SK-N-SH (cell line): Measurements from ENCODE around the gene ANKRD11. TPM values are rescaled to one million over a fixed set of nuclear protein-coding genes. Genes with fewer than 3 reads are reported as not detected.

Experiments
- CTCF ChIA-PET: fragments of 300-600, 350-600 bp; formaldehyde crosslinking; extraction: SDS; loops from one replicate; lab custom pipeline; 2021; lab: Yijun Ruan, JAX
- POLR2A ChIA-PET: fragments of 350-600 bp; sonication (Branson Sonifier 250); formaldehyde crosslinking; extraction: SDS; loops from one replicate; lab custom pipeline; 2020; ENCODE audit warnings: antibody characterized with exemption, inconsistent platforms; lab: Yijun Ruan, JAX
- DNase-seq: peaks from one replicate; pipeline ENCODE4 v3.0.0; 2012
- H2AFZ ChIP-seq: fragments of 200-600 bp; sonication (generic); 2 replicates; pipeline ENCODE4 v1.8.1; 2016; ENCODE audit warnings: antibody characterized with exemption, mild to moderate bottlenecking, low read depth
- H3F3A ChIP-seq: fragments of 200-600 bp; sonication (generic); replicated peaks from 2 replicates; pipeline ENCODE3; 2016; ENCODE audit warnings: antibody characterized with exemption, mild to moderate bottlenecking; ENCODE audit not compliant: insufficient read depth
- H3K27ac ChIP-seq, 2 experiments: fragments of 200-500 bp in 1 of 2; fragments of 200-600 bp in 1 of 2; sonication (Bioruptor generic) in 1 of 2; sonication (generic), shearing (Covaris generic) in 1 of 2; 2 replicates each; pipeline versions ENCODE4 v1.5.1 to v1.6.1; 2014 to 2016; ENCODE audit warnings: low read depth in 2 of 2, inconsistent platforms in 1 of 2, low read length in 1 of 2, mild to moderate bottlenecking in 1 of 2, mixed read lengths in 1 of 2
- H3K27me3 ChIP-seq: fragments of 200-600 bp; sonication (generic), shearing (Covaris generic); 2 replicates; pipeline ENCODE4 v1.6.1; 2016; ENCODE audit warnings: mixed run types; ENCODE audit not compliant: insufficient read depth
- H3K36me3 ChIP-seq, 2 experiments: fragments of 200-500 bp in 1 of 2; fragments of 200-600 bp in 1 of 2; sonication (Bioruptor generic) in 1 of 2; sonication (generic) in 1 of 2; replicated peaks in 1 of 2; 2 replicates each; pipeline versions ENCODE3 to v1.5.1; 2014 to 2016; ENCODE audit warnings: low read length in 1 of 2, mild to moderate bottlenecking in 1 of 2; ENCODE audit not compliant: insufficient read depth in 2 of 2, control insufficient read depth in 1 of 2
- H3K4me1 ChIP-seq, 2 experiments: fragments of 200-500 bp in 1 of 2; fragments of 200-600 bp in 1 of 2; sonication (Bioruptor generic) in 1 of 2; sonication (generic), shearing (Covaris generic) in 1 of 2; 2 replicates each; pipeline versions ENCODE4 v1.5.1 to v1.6.1; 2014 to 2016; ENCODE audit warnings: low read depth in 1 of 2, low read length in 1 of 2, mixed run types in 1 of 2; ENCODE audit not compliant: insufficient read depth in 2 of 2, control insufficient read depth in 1 of 2
- H3K4me2 ChIP-seq: fragments of 200-600 bp; sonication (generic), shearing (Covaris generic); 2 replicates; pipeline ENCODE4 v1.6.1; 2017; ENCODE audit warnings: mixed run types
- H3K4me3 ChIP-seq, 2 experiments: fragments of 200-500 bp in 1 of 2; fragments of 200-600 bp in 1 of 2; sonication (Bioruptor generic) in 1 of 2; sonication (generic), shearing (Covaris generic) in 1 of 2; 2 replicates each; pipeline versions ENCODE4 v1.5.1 to v1.8.1; 2014 to 2016; ENCODE audit warnings: low read depth in 2 of 2, inconsistent platforms in 1 of 2, low read length in 1 of 2, mild to moderate bottlenecking in 1 of 2, mixed read lengths in 1 of 2, moderate library complexity in 1 of 2
- H3K79me2 ChIP-seq: fragments of 200-600 bp; sonication (generic); 2 replicates; pipeline ENCODE4 v1.8.1; 2017; ENCODE audit warnings: mild to moderate bottlenecking; ENCODE audit not compliant: insufficient read depth
- H3K9ac ChIP-seq: fragments of 200-600 bp; sonication (generic); 2 replicates; pipeline ENCODE4 v1.6.1; 2017; ENCODE audit warnings: mixed run types
- H3K9me2 ChIP-seq: fragments of 200-600 bp; sonication (generic); 2 replicates; pipeline ENCODE4 v1.6.1; 2017; ENCODE audit warnings: mixed run types
- H3K9me3 ChIP-seq: fragments of 200-600 bp; sonication (generic); 2 replicates; pipeline ENCODE4 v1.6.1; 2017; ENCODE audit warnings: mixed run types, mild to moderate bottlenecking, moderate library complexity
- H4K20me1 ChIP-seq: fragments of 200-600 bp; sonication (generic); 2 replicates; pipeline ENCODE4 v1.6.1; 2017; ENCODE audit warnings: mild to moderate bottlenecking, mixed run types; ENCODE audit not compliant: insufficient read depth
- ELF1 ChIP-seq: IDR thresholded peaks from 2 replicates; pipeline ENCODE4 v1.4.0; 2012
- EP300 ChIP-seq, 2 experiments: IDR thresholded peaks; 2 replicates each; pipeline versions ENCODE4 v1.4.0 to v1.6.1; 2012; ENCODE audit warnings: borderline replicate concordance in 1 of 2, low read depth in 1 of 2, low read length in 1 of 2
- EZH2phosphoT487 ChIP-seq: fragments of 200-600 bp; sonication (generic); IDR thresholded peaks from 2 replicates; pipeline ENCODE4 v1.6.1; 2017; ENCODE audit warnings: low read depth, mixed run types, mild to moderate bottlenecking, antibody characterized with exemption, moderate library complexity, borderline replicate concordance
- FOSL2 ChIP-seq: IDR thresholded peaks from 2 replicates; pipeline ENCODE4 v1.4.0; 2012; ENCODE audit warnings: low read depth, mild to moderate bottlenecking, moderate library complexity, borderline replicate concordance
- FOXM1 ChIP-seq: IDR thresholded peaks from 2 replicates; pipeline ENCODE4 v1.4.0; 2012; ENCODE audit warnings: low read depth, mild to moderate bottlenecking
- JUND ChIP-seq: IDR thresholded peaks from 2 replicates; pipeline ENCODE4 v1.4.0; 2012
- RAD21 ChIP-seq: IDR thresholded peaks from 2 replicates; pipeline ENCODE4 v1.6.1; 2012; ENCODE audit warnings: mild to moderate bottlenecking, low read length
- RCOR1 ChIP-seq: fragments of 150-350 bp; IDR thresholded peaks from 2 replicates; pipeline ENCODE4 v1.6.1; 2017; ENCODE audit warnings: antibody characterized with exemption, low read length
- RFX5 ChIP-seq: IDR thresholded peaks from 2 replicates; pipeline ENCODE4 v1.6.1; 2012; ENCODE audit warnings: mild to moderate bottlenecking, improper control_type of control experiment, low read length
- RXRA ChIP-seq: IDR thresholded peaks from 2 replicates; pipeline ENCODE4 v1.4.0; 2012; ENCODE audit warnings: low read depth, mild to moderate bottlenecking, borderline replicate concordance
- SIN3A ChIP-seq: IDR thresholded peaks from 2 replicates; pipeline ENCODE4 v1.6.1; 2012; ENCODE audit warnings: low read depth, mild to moderate bottlenecking, low read length, moderate library complexity, borderline replicate concordance
- TAF1 ChIP-seq: IDR thresholded peaks from 2 replicates; pipeline ENCODE4 v1.6.1; 2012; ENCODE audit warnings: low read depth, mild to moderate bottlenecking, low read length, moderate library complexity, borderline replicate concordance
- TCF12 ChIP-seq: IDR thresholded peaks from 2 replicates; pipeline ENCODE4 v1.4.0; 2012
- USF1 ChIP-seq: IDR thresholded peaks from 2 replicates; pipeline ENCODE4 v1.4.0; 2012; ENCODE audit warnings: low read depth, borderline replicate concordance
- WGBS: methylation state at CpG from one replicate; pipeline ENCODE4 v1.1.6; 2017; ENCODE audit warnings: low lambda C conversion rate; 5-methylcytosine and 5-hydroxymethylcytosine counted together
- polyA plus RNA-seq, 3 experiments: library from polyadenylated mRNA; depleted of rRNA; stranded (reverse); fragments of >200 nt; gene quantifications; 2 replicates each; pipeline ENCODE4 v1.2.3, GENCODE V29; 2012
- TF ChIP-seq, protein P1 (sequence below): IDR thresholded peaks from 2 replicates; pipeline ENCODE4; 2012
- TF ChIP-seq, protein P2 (sequence below): fragments of 200-600 bp; sonication (generic); IDR thresholded peaks from 2 replicates; pipeline ENCODE4 v1.6.1; 2017; ENCODE audit warnings: antibody characterized with exemption, mild to moderate bottlenecking, moderate library complexity

ANKRD11 gene
- polyA plus RNA-seq, 1 of the 3 experiments (the other 2 are of a cell fraction) = 50.2 TPM

- no peak overlapping the region for H2AFZ ChIP-seq
- no peak for TF ChIP-seq JUND
- TF ChIP-seq, protein P1, sequence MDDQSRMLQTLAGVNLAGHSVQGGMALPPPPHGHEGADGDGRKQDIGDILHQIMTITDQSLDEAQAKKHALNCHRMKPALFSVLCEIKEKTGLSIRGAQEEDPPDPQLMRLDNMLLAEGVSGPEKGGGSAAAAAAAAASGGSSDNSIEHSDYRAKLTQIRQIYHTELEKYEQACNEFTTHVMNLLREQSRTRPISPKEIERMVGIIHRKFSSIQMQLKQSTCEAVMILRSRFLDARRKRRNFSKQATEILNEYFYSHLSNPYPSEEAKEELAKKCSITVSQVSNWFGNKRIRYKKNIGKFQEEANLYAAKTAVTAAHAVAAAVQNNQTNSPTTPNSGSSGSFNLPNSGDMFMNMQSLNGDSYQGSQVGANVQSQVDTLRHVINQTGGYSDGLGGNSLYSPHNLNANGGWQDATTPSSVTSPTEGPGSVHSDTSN = no peak
- TF ChIP-seq ELF1 = no peak
- no peak for TF ChIP-seq EZH2phosphoT487
- TF ChIP-seq RXRA = no peak
- TF ChIP-seq RAD21 = no peak
- TF ChIP-seq FOXM1 = no peak
- no peak for TF ChIP-seq TCF12
- no peak for TF ChIP-seq TAF1
- TF ChIP-seq EP300 (IDR thresholded peaks at IDR 0.05; ENCODE audit: borderline replicate concordance in 1 of 2, low read depth in 1 of 2, low read length in 1 of 2) = no peak
- TF ChIP-seq, protein P2, sequence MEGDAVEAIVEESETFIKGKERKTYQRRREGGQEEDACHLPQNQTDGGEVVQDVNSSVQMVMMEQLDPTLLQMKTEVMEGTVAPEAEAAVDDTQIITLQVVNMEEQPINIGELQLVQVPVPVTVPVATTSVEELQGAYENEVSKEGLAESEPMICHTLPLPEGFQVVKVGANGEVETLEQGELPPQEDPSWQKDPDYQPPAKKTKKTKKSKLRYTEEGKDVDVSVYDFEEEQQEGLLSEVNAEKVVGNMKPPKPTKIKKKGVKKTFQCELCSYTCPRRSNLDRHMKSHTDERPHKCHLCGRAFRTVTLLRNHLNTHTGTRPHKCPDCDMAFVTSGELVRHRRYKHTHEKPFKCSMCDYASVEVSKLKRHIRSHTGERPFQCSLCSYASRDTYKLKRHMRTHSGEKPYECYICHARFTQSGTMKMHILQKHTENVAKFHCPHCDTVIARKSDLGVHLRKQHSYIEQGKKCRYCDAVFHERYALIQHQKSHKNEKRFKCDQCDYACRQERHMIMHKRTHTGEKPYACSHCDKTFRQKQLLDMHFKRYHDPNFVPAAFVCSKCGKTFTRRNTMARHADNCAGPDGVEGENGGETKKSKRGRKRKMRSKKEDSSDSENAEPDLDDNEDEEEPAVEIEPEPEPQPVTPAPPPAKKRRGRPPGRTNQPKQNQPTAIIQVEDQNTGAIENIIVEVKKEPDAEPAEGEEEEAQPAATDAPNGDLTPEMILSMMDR = no peak
- TF ChIP-seq USF1 = no peak
- TF ChIP-seq RFX5 = no peak
- no peak for TF ChIP-seq SIN3A
- TF ChIP-seq FOSL2 = no peak
- TF ChIP-seq RCOR1 = no peak
- no peak for DNase-seq
- ChIA-PET POLR2A (no interaction called here), CTCF (interaction anchor here (1.1 to 1.6 kb wide), 3 partner anchors 11 to 43 kb away, joined by 3 to 4 read pairs (median 4); no protein-coding TSS in a partner anchor)
- H4K20me1 ChIP-seq = peaks cover 100% of the 10 kb centered on the region
- H3K79me2 ChIP-seq = peaks cover 100% of the 10 kb centered on the region
- H3K4me1 ChIP-seq = peaks cover 10 to 21% of the 10 kb centered on the region in 2 experiments; a peak in 2 of 4 replicates
- no peak overlapping the region for H3K4me2 ChIP-seq
- no peak overlapping the region for H3K9ac ChIP-seq
- H3K9me2 ChIP-seq = no peaks in the 10 kb centered on the region
- H3K27me3 ChIP-seq = no peaks in the 10 kb centered on the region
- no peak overlapping the region for H3K4me3 ChIP-seq
- no peaks in the 10 kb centered on the region for H3K9me3 ChIP-seq
- no peaks in the 10 kb centered on the region for H3K36me3 ChIP-seq
- H3K27ac ChIP-seq = no peak overlapping the region
- WGBS = 97% methylated on average over 12 of the region's 12 CpGs
- H3F3A ChIP-seq = peaks cover 4% of the 10 kb centered on the region
These were observed 106.1 kb downstream of the ANKRD11 start for GRCh38 chr16:89384282-89384681.
